ENCODE data around the gene LGR4.

- no peak for TF ChIP-seq SIRT6 (IDR thresholded peaks at IDR 0.05; ENCODE audit: low read depth, low read length)
- TF ChIP-seq KLF10 (CRISPR knock-in tag; IDR thresholded peaks at IDR 0.05) = no peak
- TF ChIP-seq GATA2 (CRISPR knock-in tag; IDR thresholded peaks at IDR 0.05) = no peak
- no peak for TF ChIP-seq CHD2 (IDR thresholded peaks at IDR 0.05; ENCODE audit: low read depth, low read length)
- TF ChIP-seq MYBL2 (IDR thresholded peaks at IDR 0.05; ENCODE audit: low read depth) = no peak
- TF ChIP-seq MYBL2 (CRISPR knock-in tag; IDR thresholded peaks at IDR 0.05; ENCODE audit: borderline replicate concordance) = no peak
- TF ChIP-seq, protein P1, sequence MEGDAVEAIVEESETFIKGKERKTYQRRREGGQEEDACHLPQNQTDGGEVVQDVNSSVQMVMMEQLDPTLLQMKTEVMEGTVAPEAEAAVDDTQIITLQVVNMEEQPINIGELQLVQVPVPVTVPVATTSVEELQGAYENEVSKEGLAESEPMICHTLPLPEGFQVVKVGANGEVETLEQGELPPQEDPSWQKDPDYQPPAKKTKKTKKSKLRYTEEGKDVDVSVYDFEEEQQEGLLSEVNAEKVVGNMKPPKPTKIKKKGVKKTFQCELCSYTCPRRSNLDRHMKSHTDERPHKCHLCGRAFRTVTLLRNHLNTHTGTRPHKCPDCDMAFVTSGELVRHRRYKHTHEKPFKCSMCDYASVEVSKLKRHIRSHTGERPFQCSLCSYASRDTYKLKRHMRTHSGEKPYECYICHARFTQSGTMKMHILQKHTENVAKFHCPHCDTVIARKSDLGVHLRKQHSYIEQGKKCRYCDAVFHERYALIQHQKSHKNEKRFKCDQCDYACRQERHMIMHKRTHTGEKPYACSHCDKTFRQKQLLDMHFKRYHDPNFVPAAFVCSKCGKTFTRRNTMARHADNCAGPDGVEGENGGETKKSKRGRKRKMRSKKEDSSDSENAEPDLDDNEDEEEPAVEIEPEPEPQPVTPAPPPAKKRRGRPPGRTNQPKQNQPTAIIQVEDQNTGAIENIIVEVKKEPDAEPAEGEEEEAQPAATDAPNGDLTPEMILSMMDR (IDR thresholded peaks at IDR 0.05 in 2 of 3, conservative IDR thresholded peaks at IDR 0.05 in 1 of 3; ENCODE audit: insufficient read depth in 2 of 3, low read depth in 1 of 3, low read length in 3 of 3) = no peak
- no peak for TF ChIP-seq RFX5 (IDR thresholded peaks at IDR 0.05; ENCODE audit: low read depth, low read length)
- no peak for TF ChIP-seq NR1H2 (CRISPR knock-in tag; IDR thresholded peaks at IDR 0.05)
- no peak for TF ChIP-seq YBX1 (IDR thresholded peaks at IDR 0.05)
Measured at GRCh38 chr11:27355575-27356104, 117.0 kb downstream of the LGR4 start.
